BLaER1 treated with 17β-estradiol and CSF1 and Interleukin-3, amounts not matched to agents 10 nM and 100 nM (cell line): Measurements from ENCODE around the gene SLC16A8.

Experiments used
- H3K27ac ChIP-seq, 11 experiments: shearing (Covaris generic); formaldehyde crosslinking; 2 replicates each; pipeline ENCODE4 v1.8.1; 2022
- H3K27me3 ChIP-seq, 11 experiments: shearing (Covaris generic); formaldehyde crosslinking; 2 replicates each; pipeline ENCODE4 v1.8.1; 2022
- H3K36me3 ChIP-seq, 11 experiments: shearing (Covaris generic); formaldehyde crosslinking; 2 replicates each; pipeline ENCODE4 v1.8.1; 2022
- H3K4me1 ChIP-seq, 10 experiments: shearing (Covaris generic); formaldehyde crosslinking; 2 replicates each; pipeline ENCODE4 v1.8.1; 2022
- H3K4me2 ChIP-seq, 11 experiments: shearing (Covaris generic); formaldehyde crosslinking; 2 replicates each; pipeline ENCODE4 v1.8.1; 2022
- H3K4me3 ChIP-seq, 10 experiments: shearing (Covaris generic); formaldehyde crosslinking; 2 replicates each; pipeline ENCODE4 v1.8.1; 2022
- H3K9ac ChIP-seq, 11 experiments: shearing (Covaris generic); formaldehyde crosslinking; 2 replicates each; pipeline ENCODE4 v1.8.1; 2022
- H3K9me3 ChIP-seq, 11 experiments: shearing (Covaris generic); formaldehyde crosslinking; replicated peaks in 1 of 11; 2 replicates each; pipeline ENCODE4 v1.8.1; 2022
- H4K20me1 ChIP-seq, 11 experiments: shearing (Covaris generic); formaldehyde crosslinking; 2 replicates each; pipeline ENCODE4 v1.8.1; 2022
- Cebpa-rat ChIP-seq, 11 experiments: shearing (Covaris generic); IDR thresholded peaks; 2 replicates each; pipeline ENCODE4 v1.8.1; 2022

The SLC16A8 gene

GRCh38 chr22:38056969-38057891 is 26.8 kb downstream of the SLC16A8 start, which contains the start of gene PICK1:
Gene PICK1 (plus strand): TSS chr22:38057404. CDS start chr22:38057810, 406 bp downstream.
- peak within 1 kb of the TSS; percentile 51 to 73 (median 62) for H3K4me3 ChIP-seq
- H3K27ac ChIP-seq, result peak within 1 kb of the TSS; percentile 63 to 81 (median 76)
- no peaks in the 10 kb centered on the region for H3K27me3 ChIP-seq
- no peak for TF ChIP-seq Cebpa-rat (IDR thresholded peaks at IDR 0.05)
- H4K20me1 ChIP-seq, result no peaks in the 10 kb centered on the region
- H3K36me3 ChIP-seq, result no peaks in the 10 kb centered on the region; a peak in 1 of 22 replicates
- H3K9ac ChIP-seq, result peak within 1 kb of the TSS; percentile 56 to 77 (median 74)
- H3K4me2 ChIP-seq, result peak within 1 kb of the TSS; percentile 75 to 92 (median 87)
- no peaks in the 10 kb centered on the region for H3K9me3 ChIP-seq
- peaks cover 22 to 48% (median 41%) of the 10 kb centered on the region in 10 experiments for H3K4me1 ChIP-seq

- Histone ChIP-seq H3K9ac (peak overlapping the region in 5 of 11 experiments; percentile 8 to 60 (median 39); a peak in 6 of 22 replicates), H3K4me3 (no peak overlapping the region), H3K27ac (0 out of 22 replicates have a peak overlapping the region, but pooled peaks of 1 of the 11 experiments have one; percentile 12), H3K36me3 (no peaks in the 10 kb centered on the region), H3K27me3 (no peaks in the 10 kb centered on the region), H3K4me2 (peak overlapping the region; percentile 59 to 73 (median 67)), H3K4me1 (peaks cover 16 to 52% (median 36%) of the 10 kb centered on the region in 10 experiments), H3K9me3 (no peaks in the 10 kb centered on the region), H4K20me1 (no peaks in the 10 kb centered on the region; a peak in 1 of 22 replicates)
- no peak for TF ChIP-seq Cebpa-rat (IDR thresholded peaks at IDR 0.05)
Observed at GRCh38 chr22:38051900-38052862, 31.8 kb downstream of the SLC16A8 start.

- no peaks in the 10 kb centered on the region for H3K9me3 ChIP-seq
- H3K27ac ChIP-seq, result no peak overlapping the region
- no peaks in the 10 kb centered on the region; a peak in 1 of 22 replicates for H4K20me1 ChIP-seq
- no peak for TF ChIP-seq Cebpa-rat (IDR thresholded peaks at IDR 0.05)
- no peak overlapping the region for H3K4me3 ChIP-seq
- no peaks in the 10 kb centered on the region for H3K36me3 ChIP-seq
- H3K4me2 ChIP-seq, result peak overlapping the region in 2 of 11 experiments; percentile 9 to 18; a peak in 1 of 22 replicates
- no peak overlapping the region for H3K9ac ChIP-seq
- H3K4me1 ChIP-seq, result peaks cover 9 to 43% (median 27%) of the 10 kb centered on the region in 10 experiments
- no peaks in the 10 kb centered on the region for H3K27me3 ChIP-seq
Observed at GRCh38 chr22:38051261-38051660, 32.7 kb downstream of the SLC16A8 start.

- Histone ChIP-seq H3K4me3 (no peak overlapping the region), H3K36me3 (no peaks in the 10 kb centered on the region), H3K4me1 (peaks cover 8 to 41% (median 24%) of the 10 kb centered on the region in 10 experiments; a peak in 19 of 20 replicates), H3K4me2 (peak overlapping the region in 2 of 11 experiments; percentile 9 to 18; a peak in 1 of 22 replicates), H3K27me3 (no peaks in the 10 kb centered on the region), H3K27ac (no peak overlapping the region), H3K9ac (no peak overlapping the region), H4K20me1 (no peaks in the 10 kb centered on the region; a peak in 1 of 22 replicates), H3K9me3 (no peaks in the 10 kb centered on the region)
- TF ChIP-seq Cebpa-rat (IDR thresholded peaks at IDR 0.05), result no peak
Observed at GRCh38 chr22:38050720-38051119, 33.3 kb downstream of the SLC16A8 start.

GRCh38 chr22:38049812-38050619 is 34.0 kb downstream of the SLC16A8 start:
- Histone ChIP-seq H3K36me3 (no peaks in the 10 kb centered on the region), H3K27me3 (no peaks in the 10 kb centered on the region), H3K9ac (no peak overlapping the region), H3K4me1 (peaks cover 8 to 41% (median 24%) of the 10 kb centered on the region in 10 experiments; a peak in 19 of 20 replicates), H4K20me1 (no peaks in the 10 kb centered on the region; a peak in 1 of 22 replicates), H3K4me2 (no peak overlapping the region), H3K4me3 (no peak overlapping the region), H3K9me3 (no peaks in the 10 kb centered on the region), H3K27ac (no peak overlapping the region)
- TF ChIP-seq Cebpa-rat (IDR thresholded peaks at IDR 0.05), result no peak

GRCh38 chr22:38046070-38046748 is 37.8 kb downstream of the SLC16A8 start:
- H3K27ac ChIP-seq, result no peak overlapping the region
- H3K4me3 ChIP-seq, result no peak overlapping the region
- no peaks in the 10 kb centered on the region for H3K27me3 ChIP-seq
- H3K36me3 ChIP-seq, result no peaks in the 10 kb centered on the region
- H3K9me3 ChIP-seq, result no peaks in the 10 kb centered on the region
- no peak for TF ChIP-seq Cebpa-rat (IDR thresholded peaks at IDR 0.05)
- no peak overlapping the region for H3K4me2 ChIP-seq
- H3K9ac ChIP-seq, result no peak overlapping the region
- H3K4me1 ChIP-seq, result peaks cover 14 to 25% (median 21%) of the 10 kb centered on the region in 10 experiments
- peaks cover 0 to 5% (median 0%) of the 10 kb centered on the region in 11 experiments; a peak in 2 of 22 replicates for H4K20me1 ChIP-seq

GRCh38 chr22:38043151-38044039 is 40.6 kb downstream of the SLC16A8 start:
- Histone ChIP-seq H3K9me3 (no peaks in the 10 kb centered on the region), H3K4me2 (peak overlapping the region in 5 of 11 experiments; percentile 83 to 97 (median 87); a peak in 8 of 22 replicates), H3K27me3 (no peaks in the 10 kb centered on the region), H3K4me3 (no peak overlapping the region), H3K27ac (peak overlapping the region in 1 of 11 experiments; percentile 46; a peak in 1 of 22 replicates), H3K4me1 (peaks cover 14 to 26% (median 20%) of the 10 kb centered on the region in 10 experiments), H4K20me1 (peaks cover 0 to 5% (median 0%) of the 10 kb centered on the region in 11 experiments; a peak in 1 of 22 replicates), H3K9ac (peak overlapping the region in 1 of 11 experiments; percentile 17; a peak in 1 of 22 replicates), H3K36me3 (no peaks in the 10 kb centered on the region)
- TF ChIP-seq Cebpa-rat (IDR thresholded peaks at IDR 0.05), result no peak
